HCT116 (cell line): ENCODE measurements around the gene SHC4. TPM values are rescaled to one million over a fixed set of nuclear protein-coding genes. Genes with fewer than 3 reads are reported as not detected.

Experiments
- ATAC-seq: fragments of 200-7000 bp; cut with Tn5 transposase; 2 replicates; pipeline ENCODE4 v1.9.1; 2020; ENCODE audit warnings: mild to moderate bottlenecking, moderate library complexity
- BruUV-seq: library from RNA; stranded (reverse); fragments of 400-500 nt; replicated peaks from 2 replicates; lab custom pipeline; 2021; lab: Mats Ljungman, UMichigan
- CTCF ChIA-PET: fragments of 300-600 bp; sonication (Branson Sonifier 250); formaldehyde crosslinking; loops from one replicate; lab custom pipeline; 2021; ENCODE audit warnings: antibody characterized with exemption; lab: Charles Lee
- POLR2A ChIA-PET: fragments of 300-600, 350-600 bp; sonication (Branson Sonifier 250); formaldehyde crosslinking; loops from one replicate; lab custom pipeline; 2021; ENCODE audit warnings: antibody characterized with exemption; lab: Charles Lee
- RAD21 ChIA-PET, 2 experiments: fragments of 300-600 bp; sonication (Branson Sonifier 250); formaldehyde crosslinking; loops; one replicate each; lab custom pipeline; 2023; ENCODE audit warnings: low total read pairs in 2 of 2; ENCODE audit not compliant: uncharacterized antibody in 2 of 2, unreplicated experiment in 2 of 2, low non-redundant PET in 1 of 2; lab: Charles Lee
- DNase-seq: peaks from one replicate; pipeline ENCODE4 v3.0.0-alpha.2; 2010; ENCODE audit warnings: low read depth, low spot score
- H2AFZ ChIP-seq: fragments of 200-600 bp; shearing (Covaris generic), sonication (generic); 2 replicates; pipeline ENCODE4 v1.6.1; 2017; ENCODE audit warnings: low read depth, mixed run types, mixed read lengths, antibody characterized with exemption, low read length; ENCODE audit not compliant: poor library complexity, severe bottlenecking
- H3K27ac ChIP-seq: 2 replicates; pipeline ENCODE4 v1.5.1; 2012; ENCODE audit warnings: low read depth, low read length
- H3K27me3 ChIP-seq: fragments of 200-600 bp; sonication (generic); 2 replicates; pipeline ENCODE4 v1.6.1; 2016; ENCODE audit warnings: mixed run types, low read length, mixed read lengths; ENCODE audit not compliant: insufficient read depth
- H3K36me3 ChIP-seq, 2 experiments: fragments of 200-500 bp in 1 of 2; fragments of 200-600 bp in 1 of 2; sonication (Bioruptor generic) in 1 of 2; sonication (generic) in 1 of 2; 2 replicates each; pipeline versions ENCODE4 v1.5.1 to v1.6.1; 2014 to 2016; ENCODE audit warnings: low read length in 2 of 2, inconsistent platforms in 1 of 2, mixed read lengths in 1 of 2, mixed run types in 1 of 2; ENCODE audit not compliant: insufficient read depth in 2 of 2, control insufficient read depth in 1 of 2
- H3K4me1 ChIP-seq, 2 experiments: fragments of 200-600 bp in 1 of 2; sonication (generic) in 1 of 2; 2 replicates each; pipeline versions ENCODE4 v1.5.1 to v1.6.1; 2012 to 2017; ENCODE audit warnings: low read length in 2 of 2, inconsistent platforms in 1 of 2, mild to moderate bottlenecking in 1 of 2, mixed read lengths in 1 of 2, mixed run types in 1 of 2, moderate library complexity in 1 of 2; ENCODE audit not compliant: insufficient read depth in 2 of 2, control insufficient read depth in 1 of 2
- H3K4me2 ChIP-seq: fragments of 200-600 bp; sonication (generic); 2 replicates; pipeline ENCODE4 v1.6.1; 2017; ENCODE audit warnings: mixed run types, low read length, mixed read lengths
- H3K4me3 ChIP-seq, 2 experiments: fragments of 200-600 bp in 1 of 2; sonication (generic) in 1 of 2; replicated peaks in 1 of 2; 2 replicates each; pipeline ENCODE4 v1.5.1; 2011 to 2016; ENCODE audit warnings: low read length in 2 of 2, control low read depth in 1 of 2, low read depth in 1 of 2, mild to moderate bottlenecking in 1 of 2, mixed read lengths in 1 of 2, mixed run types in 1 of 2
- H3K79me2 ChIP-seq: fragments of 200-600 bp; sonication (generic); 2 replicates; pipeline ENCODE4 v1.6.1; 2017; ENCODE audit warnings: mild to moderate bottlenecking, mixed run types, low read length, moderate library complexity, mixed read lengths; ENCODE audit not compliant: insufficient read depth
- H3K9ac ChIP-seq: fragments of 200-600 bp; sonication (generic); 2 replicates; pipeline ENCODE4 v1.6.1; 2016; ENCODE audit warnings: low read length, mixed read lengths
- H3K9me2 ChIP-seq: fragments of 200-600 bp; sonication (generic), shearing (Covaris generic); 2 replicates; pipeline ENCODE4 v1.6.1; 2017; ENCODE audit warnings: mixed run types, mild to moderate bottlenecking, moderate library complexity; ENCODE audit not compliant: insufficient read depth
- H3K9me3 ChIP-seq, 2 experiments: fragments of 200-500 bp in 1 of 2; fragments of 200-600 bp in 1 of 2; sonication (Bioruptor generic) in 1 of 2; sonication (generic) in 1 of 2; 2 replicates each; pipeline ENCODE4 v1.6.1; 2014 to 2017; ENCODE audit warnings: low read length in 2 of 2, mixed read lengths in 2 of 2, inconsistent platforms in 1 of 2, low read depth in 1 of 2, mild to moderate bottlenecking in 1 of 2, mixed run types in 1 of 2, moderate library complexity in 1 of 2; ENCODE audit not compliant: control insufficient read depth in 1 of 2, insufficient read depth in 1 of 2
- H4K20me1 ChIP-seq: fragments of 200-600 bp; sonication (generic), shearing (Covaris generic); 2 replicates; pipeline ENCODE4 v1.6.1; 2017; ENCODE audit warnings: mixed run types, mild to moderate bottlenecking, moderate library complexity; ENCODE audit not compliant: insufficient read depth
- ELF1 ChIP-seq: IDR thresholded peaks from 2 replicates; pipeline ENCODE4 v1.6.1; 2012; ENCODE audit warnings: low read depth, borderline replicate concordance
- EZH2phosphoT487 ChIP-seq: fragments of 200-600 bp; IDR thresholded peaks from 2 replicates; pipeline ENCODE4 v1.6.1; 2018; ENCODE audit warnings: antibody characterized with exemption, borderline replicate concordance
- POLR2AphosphoS5 ChIP-seq: IDR thresholded peaks from 2 replicates; pipeline ENCODE4 v1.6.1; 2011; ENCODE audit warnings: mild to moderate bottlenecking, low read depth, low read length, moderate library complexity
- REST ChIP-seq: IDR thresholded peaks from 2 replicates; pipeline ENCODE4 v1.6.1; 2012; ENCODE audit warnings: low read depth
- intact Hi-C: fragments of 100-400 bp; cut with micrococcal nuclease; formaldehyde crosslinking; loops from 2 replicates; pipeline ENCODE4 v1.10.0; 2022
- total RNA-seq: library from RNA; stranded (reverse); gene quantifications from one replicate; pipeline ENCODE4 v1.2.1, GENCODE V29; 2021; ENCODE audit not compliant: unreplicated experiment

Gene SHC4
- total RNA-seq, 1 experiment from 2014 or later, result 0.44 TPM

- BruUV-seq, result no TSS peak
- no peak overlapping the region for H2AFZ ChIP-seq
- ChIA-PET RAD21 (interaction anchor here (0.6 to 1.5 kb wide), 2 partner anchors 89 to 180 kb away, joined by 4 to 5 read pairs; partner anchors contain the start of gene EID1 (in 1 of the 2)), POLR2A (interaction anchor here (2.2 kb wide), 1 partner anchor 9 kb away, joined by 8 read pairs; no protein-coding TSS in a partner anchor), CTCF (interaction anchor here (1.1 to 5.2 kb wide), 6 partner anchors 9 to 608 kb away, joined by 3 to 68 read pairs (median 5); partner anchors contain the start of genes CEP152 and EID1)
- H3K27me3 ChIP-seq, result no peaks in the 10 kb centered on the region
- no peaks in the 10 kb centered on the region for H3K79me2 ChIP-seq
- no peaks in the 10 kb centered on the region for H3K9me3 ChIP-seq
- no peak overlapping the region for H3K4me2 ChIP-seq
- TF ChIP-seq REST (no peak), POLR2AphosphoS5 (no peak), EZH2phosphoT487 (no peak), ELF1 (peak; percentile 30; the same call in 1 of the 2 replicates)
- H4K20me1 ChIP-seq, result no peaks in the 10 kb centered on the region
- H3K9ac ChIP-seq, result no peak overlapping the region
- H3K27ac ChIP-seq, result no peak overlapping the region
- no peaks in the 10 kb centered on the region for H3K36me3 ChIP-seq
- intact Hi-C loops, result loop anchor here (1.0 to 10.0 kb wide), 2 partner anchors 104 to 612 kb away; no protein-coding TSS in a partner anchor
- no peak overlapping the region for H3K4me3 ChIP-seq
- H3K4me1 ChIP-seq, result peaks cover 4 to 18% of the 10 kb centered on the region in 2 experiments; a peak in 3 of 4 replicates
- no peaks in the 10 kb centered on the region for H3K9me2 ChIP-seq
- DNase-seq (no peak), ATAC-seq (no peak)
These were observed 3.0 kb upstream of the SHC4 start for GRCh38 chr15:48966595-48967301.
